GM21528 (cell line): ENCODE data around the gene FOXP1.
"Not testable (repeated sequence)": the region's sequence is repeated elsewhere in the genome, so short reads cannot be mapped to it uniquely, and the experiment has no call there.

Source experiments
- ATAC-seq: cut with Tn5 transposase; IDR thresholded peaks from one replicate; pipeline ENCODE4 v1.9.1; 2021; ENCODE audit warnings: mild to moderate bottlenecking, moderate library complexity; ENCODE audit not compliant: unreplicated experiment, low FRiP score

FOXP1 gene

GRCh38 chr3:71355862-71356261 is 227.7 kb downstream of the FOXP1 start:
- ATAC-seq = no peak

- no peak for ATAC-seq
These were observed 228.5 kb downstream of the FOXP1 start for GRCh38 chr3:71355037-71355436.

- no peak for ATAC-seq
These were observed 232.0 kb downstream of the FOXP1 start for GRCh38 chr3:71351403-71352149.

GRCh38 chr3:71350998-71351397 is 232.5 kb downstream of the FOXP1 start:
- ATAC-seq = no peak

GRCh38 chr3:71348831-71349230 is 234.7 kb downstream of the FOXP1 start:
- ATAC-seq = no peak

- ATAC-seq = no peak
These were observed 235.4 kb downstream of the FOXP1 start for GRCh38 chr3:71348001-71348632.

GRCh38 chr3:71346061-71346460 is 237.5 kb downstream of the FOXP1 start:
- ATAC-seq = no peak

- no peak for ATAC-seq
These were observed 238.0 kb downstream of the FOXP1 start for GRCh38 chr3:71345429-71346040.

GRCh38 chr3:71341721-71342120 is 241.8 kb downstream of the FOXP1 start:
- no peak for ATAC-seq

GRCh38 chr3:71339049-71339448 is 244.5 kb downstream of the FOXP1 start:
- ATAC-seq = no peak

- ATAC-seq = no peak
These were observed 250.7 kb downstream of the FOXP1 start for GRCh38 chr3:71332813-71333212.

GRCh38 chr3:71330909-71331308 is 252.6 kb downstream of the FOXP1 start:
- ATAC-seq = no peak

GRCh38 chr3:71330505-71330904 is 253.0 kb downstream of the FOXP1 start:
- no peak for ATAC-seq

- ATAC-seq = no peak
These were observed 253.7 kb downstream of the FOXP1 start for GRCh38 chr3:71329817-71330216.

- ATAC-seq = no peak
These were observed 254.6 kb downstream of the FOXP1 start for GRCh38 chr3:71328926-71329325.

GRCh38 chr3:71327936-71328335 is 255.6 kb downstream of the FOXP1 start:
- ATAC-seq = no peak

- no peak for ATAC-seq
These were observed 257.8 kb downstream of the FOXP1 start for GRCh38 chr3:71325715-71326114.

- ATAC-seq = not testable (repeated sequence)
These were observed 259.3 kb downstream of the FOXP1 start for GRCh38 chr3:71324224-71324623.

- ATAC-seq = no peak
These were observed 260.0 kb downstream of the FOXP1 start for GRCh38 chr3:71323558-71323957.

- no peak for ATAC-seq
These were observed 261.4 kb downstream of the FOXP1 start for GRCh38 chr3:71322154-71322553.

GRCh38 chr3:71319771-71320170 is 263.8 kb downstream of the FOXP1 start:
- no peak for ATAC-seq

- no peak for ATAC-seq
These were observed 265.1 kb downstream of the FOXP1 start for GRCh38 chr3:71318458-71318827.
